SK-N-MC (cell line): ENCODE results near the gene NELFCD.

Experiments
- EZH2 ChIP-seq: fragments of 200-600 bp; sonication (generic); IDR thresholded peaks from one replicate; pipeline ENCODE4 v1.6.1; 2017; ENCODE audit warnings: antibody characterized with exemption
- FOXP2 ChIP-seq: optimal IDR thresholded peaks from 2 replicates; pipeline ENCODE3; 2011; ENCODE audit warnings: mild to moderate bottlenecking, moderate library complexity; ENCODE audit not compliant: insufficient read depth; ENCODE audit errors: extremely low read length, control extremely low read depth

GRCh38 chr20:58942549-58942948 is 38.5 kb upstream of the NELFCD start:
- TF ChIP-seq EZH2 = no peak
- no peak for TF ChIP-seq FOXP2
